ENCODE measurements around the gene SPSB4.

SPSB4 gene

DNA sequence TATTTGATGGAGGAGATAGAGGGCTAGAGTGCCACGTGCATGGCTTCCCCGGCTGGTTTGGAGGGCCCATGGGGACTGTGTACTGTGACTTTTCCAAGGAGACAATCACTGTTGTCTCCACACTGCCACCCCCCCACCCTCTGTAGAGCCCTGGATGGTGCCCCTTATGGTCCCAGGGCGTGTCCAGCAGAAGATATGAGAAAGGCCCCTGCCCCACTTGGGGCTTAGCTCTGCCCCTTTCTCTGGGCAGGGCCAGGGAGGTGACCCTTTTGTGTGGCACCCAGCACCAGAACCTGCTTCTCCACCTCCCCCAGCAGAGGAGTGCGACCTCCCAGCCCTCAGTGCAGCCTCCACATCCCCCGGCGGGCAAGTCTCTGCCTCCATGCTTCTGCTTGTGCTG lies 32.1 kb downstream of the SPSB4 start:
- Histone ChIP-seq H3K4me2 (no peak overlapping the region), H3K4me3 (IDR thresholded peaks at IDR 0.05; ENCODE audit: insufficient read depth, low read depth, low read length) (no peak overlapping the region), H3K36me3 (ENCODE audit: insufficient read depth) (no peaks in the 10 kb centered on the region), H3K27me3 (ENCODE audit: insufficient read depth, low read depth) (no peaks in the 10 kb centered on the region), H2AFZ (ENCODE audit: low read depth) (no peak overlapping the region), H3K27ac (no peak overlapping the region), H3K4me1 (ENCODE audit: low read depth, poor library complexity, severe bottlenecking) (no peaks in the 10 kb centered on the region), H3K9ac (no peak overlapping the region), H4K20me1 (ENCODE audit: insufficient read depth) (no peaks in the 10 kb centered on the region), H3K79me2 (ENCODE audit: insufficient read depth, low read depth) (no peaks in the 10 kb centered on the region)
- TF ChIP-seq, protein P1, sequence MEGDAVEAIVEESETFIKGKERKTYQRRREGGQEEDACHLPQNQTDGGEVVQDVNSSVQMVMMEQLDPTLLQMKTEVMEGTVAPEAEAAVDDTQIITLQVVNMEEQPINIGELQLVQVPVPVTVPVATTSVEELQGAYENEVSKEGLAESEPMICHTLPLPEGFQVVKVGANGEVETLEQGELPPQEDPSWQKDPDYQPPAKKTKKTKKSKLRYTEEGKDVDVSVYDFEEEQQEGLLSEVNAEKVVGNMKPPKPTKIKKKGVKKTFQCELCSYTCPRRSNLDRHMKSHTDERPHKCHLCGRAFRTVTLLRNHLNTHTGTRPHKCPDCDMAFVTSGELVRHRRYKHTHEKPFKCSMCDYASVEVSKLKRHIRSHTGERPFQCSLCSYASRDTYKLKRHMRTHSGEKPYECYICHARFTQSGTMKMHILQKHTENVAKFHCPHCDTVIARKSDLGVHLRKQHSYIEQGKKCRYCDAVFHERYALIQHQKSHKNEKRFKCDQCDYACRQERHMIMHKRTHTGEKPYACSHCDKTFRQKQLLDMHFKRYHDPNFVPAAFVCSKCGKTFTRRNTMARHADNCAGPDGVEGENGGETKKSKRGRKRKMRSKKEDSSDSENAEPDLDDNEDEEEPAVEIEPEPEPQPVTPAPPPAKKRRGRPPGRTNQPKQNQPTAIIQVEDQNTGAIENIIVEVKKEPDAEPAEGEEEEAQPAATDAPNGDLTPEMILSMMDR (conservative IDR thresholded peaks at IDR 0.05; ENCODE audit: low read depth, low read length): no peak

DNA sequence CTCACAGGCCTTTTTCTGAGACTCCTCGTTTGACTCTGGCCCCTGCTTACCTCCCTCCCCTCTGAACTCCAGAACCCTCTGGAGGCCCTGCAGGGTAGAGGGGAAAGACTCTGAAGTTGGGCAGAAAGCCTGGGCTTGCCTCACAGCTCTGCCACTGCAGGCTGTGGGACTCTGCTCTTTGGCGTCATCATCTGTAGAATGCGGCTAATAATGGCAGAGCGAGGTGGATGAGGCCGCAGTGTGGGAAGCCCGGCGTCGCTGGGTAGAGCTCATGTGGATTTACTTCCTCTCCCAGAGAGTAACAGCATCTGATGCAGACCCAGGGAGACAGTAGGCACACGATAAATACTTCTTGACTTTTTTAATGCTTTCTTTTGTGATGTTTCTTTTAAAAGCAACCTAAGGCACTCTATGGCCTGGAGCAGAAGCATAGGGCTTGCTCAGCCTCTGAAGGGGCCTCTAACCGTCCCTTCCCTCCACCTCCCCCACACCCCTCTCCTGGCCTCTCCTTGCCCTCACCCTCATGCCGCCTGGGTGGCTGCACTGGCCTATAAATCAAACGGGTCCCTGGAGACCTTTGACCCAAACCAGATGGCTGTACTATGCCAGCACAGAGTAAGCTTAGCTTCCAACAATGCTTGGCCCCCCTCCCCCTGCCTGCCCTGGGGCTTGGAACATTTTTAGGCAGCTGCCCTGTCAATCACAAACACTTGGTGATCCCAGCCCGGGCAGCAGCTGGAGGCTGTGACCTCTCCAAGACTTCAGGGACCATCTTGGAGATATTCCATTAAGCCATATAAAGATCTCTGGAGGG lies 32.9 kb downstream of the SPSB4 start:
- Histone ChIP-seq H3K4me1 (ENCODE audit: low read depth, poor library complexity, severe bottlenecking) (no peaks in the 10 kb centered on the region), H3K4me3 (IDR thresholded peaks at IDR 0.05; ENCODE audit: insufficient read depth, low read depth, low read length) (no peak overlapping the region), H2AFZ (ENCODE audit: low read depth) (no peak overlapping the region), H4K20me1 (ENCODE audit: insufficient read depth) (no peaks in the 10 kb centered on the region), H3K9ac (no peak overlapping the region), H3K27me3 (ENCODE audit: insufficient read depth, low read depth) (no peaks in the 10 kb centered on the region), H3K4me2 (no peak overlapping the region), H3K79me2 (ENCODE audit: insufficient read depth, low read depth) (no peaks in the 10 kb centered on the region), H3K36me3 (ENCODE audit: insufficient read depth) (no peaks in the 10 kb centered on the region), H3K27ac (no peak overlapping the region)
- TF ChIP-seq, protein P1 (conservative IDR thresholded peaks at IDR 0.05; ENCODE audit: low read depth, low read length): no peak

DNA sequence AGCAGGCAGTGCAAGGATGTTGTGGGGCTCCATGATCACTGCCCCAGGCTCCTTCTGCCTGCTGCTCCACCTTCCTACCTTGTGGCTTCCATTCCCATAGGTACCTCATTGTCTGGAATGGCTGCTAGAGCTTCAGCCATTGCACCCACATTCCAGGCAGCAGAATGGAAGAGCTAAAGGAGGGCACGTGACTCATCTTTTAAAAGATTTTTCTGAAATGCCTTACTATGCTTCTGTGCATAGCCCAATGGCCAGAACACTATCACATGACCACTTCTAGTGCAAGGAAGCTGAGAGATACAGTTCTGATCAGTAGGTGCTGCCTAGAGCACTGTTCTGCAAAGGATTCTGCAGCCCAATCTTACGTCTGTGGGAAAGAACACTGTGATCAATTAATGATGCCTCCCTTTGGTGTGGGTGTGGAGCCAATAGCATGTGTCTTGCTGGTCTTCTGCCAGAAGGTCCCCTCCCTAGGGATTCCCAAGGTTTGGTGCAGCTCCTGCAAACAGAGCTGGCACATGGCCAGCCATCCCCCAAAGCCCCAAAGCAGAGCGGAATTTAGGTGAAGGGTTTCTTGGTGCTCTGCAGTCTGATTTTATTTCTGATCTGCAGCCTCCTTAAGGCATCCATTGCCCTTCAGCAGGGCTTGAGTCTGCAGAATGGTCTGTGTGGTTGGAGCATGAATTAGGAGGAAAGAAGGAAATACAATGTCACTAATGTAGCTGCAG lies 34.4 kb downstream of the SPSB4 start:
- Histone ChIP-seq H3K27ac (no peak overlapping the region), H3K4me2 (no peak overlapping the region), H2AFZ (ENCODE audit: low read depth) (no peak overlapping the region), H3K9ac (no peak overlapping the region), H3K79me2 (ENCODE audit: insufficient read depth, low read depth) (no peaks in the 10 kb centered on the region), H3K4me1 (ENCODE audit: low read depth, poor library complexity, severe bottlenecking) (no peaks in the 10 kb centered on the region), H3K36me3 (ENCODE audit: insufficient read depth) (no peaks in the 10 kb centered on the region), H4K20me1 (ENCODE audit: insufficient read depth) (no peaks in the 10 kb centered on the region), H3K27me3 (ENCODE audit: insufficient read depth, low read depth) (no peaks in the 10 kb centered on the region), H3K4me3 (IDR thresholded peaks at IDR 0.05; ENCODE audit: insufficient read depth, low read depth, low read length) (no peak overlapping the region)
- TF ChIP-seq, protein P1 (conservative IDR thresholded peaks at IDR 0.05; ENCODE audit: low read depth, low read length): no peak

DNA sequence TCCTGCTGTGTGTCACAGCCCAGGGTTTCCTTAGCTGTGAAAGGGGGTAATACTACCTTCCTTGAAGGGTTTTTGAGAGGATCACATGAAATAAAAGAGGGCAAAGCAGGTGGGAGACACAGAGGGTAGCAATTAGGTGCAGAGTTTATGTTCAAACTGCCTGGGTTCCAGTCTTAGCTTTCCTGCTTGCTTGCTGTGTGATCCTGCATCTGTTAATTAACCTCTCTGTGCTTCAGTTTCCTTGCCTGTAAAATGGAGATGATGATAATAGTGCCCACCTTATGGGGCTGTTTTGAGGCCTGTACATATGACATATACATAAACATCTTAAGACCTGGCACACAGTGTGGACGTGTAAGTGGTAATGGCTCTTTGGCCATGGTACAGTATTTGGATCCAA lies 35.0 kb downstream of the SPSB4 start:
- TF ChIP-seq, protein P1 (conservative IDR thresholded peaks at IDR 0.05; ENCODE audit: low read depth, low read length): no peak
- no peak overlapping the region for H3K4me3 ChIP-seq (IDR thresholded peaks at IDR 0.05; ENCODE audit: insufficient read depth, low read depth, low read length)
- peaks cover 3% of the 10 kb centered on the region for H3K4me1 ChIP-seq (ENCODE audit: low read depth, poor library complexity, severe bottlenecking)

More for the DNA sequence above, 35.0 kb downstream of the SPSB4 start:
- Histone ChIP-seq H2AFZ (ENCODE audit: low read depth) (no peak overlapping the region), H3K36me3 (ENCODE audit: insufficient read depth) (no peaks in the 10 kb centered on the region), H3K27ac (no peak overlapping the region), H3K4me2 (no peak overlapping the region), H4K20me1 (ENCODE audit: insufficient read depth) (no peaks in the 10 kb centered on the region), H3K79me2 (ENCODE audit: insufficient read depth, low read depth) (no peaks in the 10 kb centered on the region), H3K9ac (no peak overlapping the region), H3K27me3 (ENCODE audit: insufficient read depth, low read depth) (no peaks in the 10 kb centered on the region)
